Right cardiac atrium (tissue), 5 donors: ENCODE data around the gene SF1. TPM values are rescaled to one million over a fixed set of nuclear protein-coding genes. Genes with fewer than 3 reads are reported as not detected.

Experiments
- ATAC-seq, 2 donors: fragments of 200-7000 bp; cut with Tn5 transposase; one replicate each; pipeline versions ENCODE4 v1.8.0 to v1.9.1; 2020; ENCODE audit warnings: moderate library complexity in 2 of 2, mild to moderate bottlenecking in 1 of 2
- DNase-seq, 3 donors: peaks; one replicate each; pipeline ENCODE4 v3.0.0-alpha.2; 2020
- H3K27ac ChIP-seq: one replicate; pipeline ENCODE4 v1.5.1; 2013; ENCODE audit warnings: mild to moderate bottlenecking, low read length, control low read depth, moderate library complexity
- H3K27me3 ChIP-seq: one replicate; pipeline ENCODE4 v1.6.1; 2013; ENCODE audit not compliant: control insufficient read depth, insufficient read depth
- H3K4me1 ChIP-seq: one replicate; pipeline ENCODE4 v1.6.1; 2013; ENCODE audit warnings: low read length; ENCODE audit not compliant: control insufficient read depth, insufficient read depth
- H3K4me3 ChIP-seq: one replicate; pipeline ENCODE4 v1.5.1; 2013; ENCODE audit warnings: low read length, control low read depth
- H3K9me3 ChIP-seq: one replicate; pipeline ENCODE4 v1.6.1; 2013; ENCODE audit warnings: low read length; ENCODE audit not compliant: control insufficient read depth
- WGBS: extraction: QIAGEN DNeasy Blood & Tissue Kit; methylation state at CpG from one replicate; pipeline ENCODE4 v1.1.7; 2013; 5-methylcytosine and 5-hydroxymethylcytosine counted together
- intact Hi-C, 4 donors: fragments of 100-400 bp; cut with DNase I; formaldehyde crosslinking; loops; one replicate each; pipeline versions ENCODE4 v1.11.0 to v1.14.0; 2022 to 2023
- polyA plus RNA-seq: library from polyadenylated mRNA; stranded (reverse); fragments of 200-250 nt; gene quantifications from one replicate; pipeline ENCODE4 v1.2.3, GENCODE V29; 2013
- total RNA-seq, 4 donors: library from RNA; stranded (reverse); fragmentation: NEBNext Ultra II Directional; extraction: Animal tissue kit (Norgen Biotek cat#: 25700); gene quantifications; one replicate each; pipeline ENCODE4 v1.2.1, GENCODE V29; 2021
- donor health status: healthy with polysubstance abuse.
- donor health status: DM: no; HTN: yes; CAD: no.
- donor health status: DM: no; HTN: no; CAD: no.
- donor health status: DM: no; HTN: yes; CAD: no; lungs with severe emphysema.
- donor health status: DM: yes; HTN: yes; CAD: no.

Gene SF1
- total and polyA plus RNA-seq, 5 donors = 72.8 to 203 (median 195) TPM

DNA sequence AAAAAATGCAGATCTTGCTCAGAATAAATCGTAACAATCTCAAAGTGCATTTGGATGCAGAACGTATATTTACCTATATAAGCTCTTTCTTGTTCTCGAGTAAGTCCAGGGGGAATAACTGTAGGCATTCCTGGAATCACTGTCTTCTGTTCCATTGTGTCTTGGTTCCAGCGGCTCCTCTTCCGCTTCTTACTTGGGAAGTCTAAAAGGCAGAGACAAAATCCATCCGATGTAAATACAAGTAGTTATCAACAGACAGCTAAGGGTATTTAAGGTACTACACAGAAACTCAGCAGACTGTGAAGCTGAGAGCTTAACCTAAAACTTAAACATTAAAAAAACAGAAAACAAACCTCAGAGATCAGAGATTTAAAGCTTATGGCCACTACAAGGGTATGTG is 1.9 kb downstream of the SF1 start:
- Histone ChIP-seq H3K27me3 (no peaks in the 10 kb centered on the region), H3K27ac (no peak overlapping the region), H3K4me1 (peaks cover 3% of the 10 kb centered on the region), H3K4me3 (peak overlapping the region; percentile 98), H3K9me3 (no peaks in the 10 kb centered on the region)
- DNase-seq (no peak), ATAC-seq (no peak)
- intact Hi-C loops = no loop called here
- 52% methylated on average over 6 of the region's 6 CpGs for WGBS

DNA sequence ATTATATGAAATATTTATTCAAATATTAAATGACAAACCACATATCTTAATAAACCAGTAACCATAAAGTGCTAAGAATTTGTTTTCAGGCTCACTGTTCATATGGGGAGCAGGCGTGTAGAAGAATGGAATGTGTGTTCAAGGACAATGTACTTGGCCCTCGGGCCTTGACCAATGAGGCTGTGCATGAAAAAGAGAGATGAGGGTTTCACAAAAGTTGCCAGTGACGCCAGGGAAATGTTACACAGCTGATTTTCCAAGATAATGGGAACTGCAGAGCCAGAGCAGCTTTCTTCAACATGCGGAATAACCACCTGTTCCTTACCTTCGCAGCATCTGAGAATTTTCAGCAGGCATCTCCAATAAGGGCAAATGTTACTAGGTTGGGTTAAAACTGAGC is 4.2 kb downstream of the SF1 start:
- no peak for DNase-seq
- intact Hi-C loops = no loop called here
- ATAC-seq = no peak
- Histone ChIP-seq H3K27ac (no peak overlapping the region), H3K4me3 (no peak overlapping the region), H3K27me3 (no peaks in the 10 kb centered on the region), H3K4me1 (peaks cover 3% of the 10 kb centered on the region), H3K9me3 (no peaks in the 10 kb centered on the region)
- 65% methylated on average over 5 of the region's 5 CpGs for WGBS

DNA sequence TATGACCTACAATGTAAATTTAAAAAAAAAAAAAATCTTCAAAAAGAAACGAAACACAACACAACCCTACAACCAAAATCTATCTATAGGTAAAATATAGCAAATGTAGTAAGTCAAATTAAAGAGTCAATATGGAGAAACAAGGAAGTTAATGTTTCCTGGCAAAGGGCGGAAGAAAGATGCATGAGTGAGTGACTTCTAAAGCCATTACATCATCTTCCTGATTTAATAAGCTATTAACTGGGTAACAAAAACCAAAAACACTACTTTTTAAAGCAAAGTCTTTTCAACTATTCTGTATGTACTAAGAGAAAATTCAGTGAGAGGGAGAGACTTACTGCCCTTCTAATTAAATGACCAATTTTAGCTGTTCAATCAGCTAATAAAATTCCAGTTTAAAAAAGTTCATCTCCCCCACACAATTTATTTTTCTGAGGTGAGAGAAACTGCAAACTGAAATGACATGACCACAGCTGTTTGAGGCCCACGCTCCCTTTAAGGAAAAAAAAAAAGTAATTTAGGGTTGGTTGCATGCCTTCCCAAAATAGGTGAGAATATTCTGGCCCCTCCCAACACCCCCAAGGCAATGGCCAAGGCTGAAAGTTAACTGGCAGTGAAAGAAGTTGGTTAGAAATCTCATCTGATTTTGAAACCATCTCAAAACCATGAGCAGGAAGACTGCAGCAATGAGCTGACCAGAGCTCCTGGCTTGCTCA is 5.9 kb downstream of the SF1 start:
- intact Hi-C loops = no loop called here
- H3K27me3 ChIP-seq = no peaks in the 10 kb centered on the region
- H3K27ac ChIP-seq = no peak overlapping the region
- H3K9me3 ChIP-seq = no peaks in the 10 kb centered on the region
- DNase-seq (no peak), ATAC-seq (no peak)
- H3K4me3 ChIP-seq = no peak overlapping the region
- H3K4me1 ChIP-seq = peaks cover 3% of the 10 kb centered on the region
- WGBS = 54% methylated on average over 3 of the region's 3 CpGs

DNA sequence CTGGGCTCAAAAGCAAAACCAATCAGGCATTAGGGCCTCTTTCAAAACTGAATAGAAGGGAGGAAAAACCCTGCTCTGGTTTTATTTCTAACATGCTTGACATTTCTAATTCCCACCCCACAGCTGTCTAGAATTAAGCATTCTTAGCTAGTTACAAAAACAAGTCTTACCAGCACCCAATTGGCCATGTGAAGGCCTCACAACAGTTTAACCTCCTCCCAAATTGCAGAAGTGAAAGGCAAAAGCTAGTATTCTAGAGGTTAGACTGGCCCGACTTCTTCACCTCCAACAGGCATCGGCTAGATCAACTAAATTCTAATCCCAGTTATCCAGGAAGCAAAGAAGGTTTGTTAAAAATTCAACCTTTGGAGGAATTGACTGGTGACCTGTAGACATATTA is 6.5 kb downstream of the SF1 start:
- Histone ChIP-seq H3K27ac (no peak overlapping the region), H3K4me3 (no peak overlapping the region), H3K27me3 (no peaks in the 10 kb centered on the region), H3K9me3 (no peaks in the 10 kb centered on the region), H3K4me1 (peaks cover 3% of the 10 kb centered on the region)
- WGBS = 72% methylated on average over 2 of the region's 2 CpGs
- ATAC-seq = no peak
- no peak for DNase-seq
- intact Hi-C loops = no loop called here

DNA sequence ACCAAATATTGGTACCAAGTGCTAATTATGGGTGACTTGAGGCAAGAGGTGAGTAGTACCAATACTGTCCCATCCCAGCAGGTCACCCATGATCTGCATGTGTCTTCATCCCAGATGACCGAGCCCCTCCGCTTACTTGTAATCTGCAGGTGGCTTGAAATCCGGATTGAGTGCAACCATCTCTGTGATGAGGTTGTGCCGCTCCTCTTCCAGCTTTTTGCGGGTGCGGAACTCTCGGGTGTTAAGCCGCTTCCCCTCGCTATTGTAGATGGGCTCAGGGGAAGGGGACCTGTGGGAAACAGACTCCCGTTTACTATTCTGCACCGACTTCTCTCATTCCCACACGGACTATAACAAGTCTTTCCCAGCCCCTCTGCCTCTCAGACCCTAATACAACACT is 8.2 kb downstream of the SF1 start:
- Histone ChIP-seq H3K27me3 (no peaks in the 10 kb centered on the region), H3K4me1 (no peaks in the 10 kb centered on the region), H3K27ac (no peak overlapping the region), H3K4me3 (no peak overlapping the region), H3K9me3 (no peaks in the 10 kb centered on the region)
- WGBS = 90% methylated on average over 12 of the region's 12 CpGs
- DNase-seq (no peak), ATAC-seq (no peak)
- intact Hi-C loops = no loop called here

DNA sequence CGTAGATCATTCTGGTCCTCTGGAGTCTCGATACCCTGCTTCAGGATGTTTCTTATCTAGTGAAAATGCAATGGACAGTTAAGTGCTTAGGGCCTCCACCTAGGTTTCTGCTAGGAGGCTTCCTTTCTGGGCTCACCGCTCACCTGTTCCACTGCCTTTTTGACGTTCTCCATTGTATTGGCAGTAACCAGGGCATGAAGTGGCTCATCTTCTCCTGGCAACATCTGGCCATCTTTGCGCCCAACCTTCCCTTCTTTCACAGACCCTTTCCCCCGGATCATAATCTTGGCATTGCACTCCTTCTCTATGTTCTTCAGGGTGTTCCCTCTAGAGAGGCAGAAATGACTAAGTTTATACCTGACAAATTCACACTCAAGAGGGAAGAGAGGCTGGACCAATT is 9.1 kb downstream of the SF1 start:
- Histone ChIP-seq H3K4me3 (no peak overlapping the region), H3K27ac (no peak overlapping the region), H3K9me3 (no peaks in the 10 kb centered on the region), H3K27me3 (no peaks in the 10 kb centered on the region), H3K4me1 (no peaks in the 10 kb centered on the region)
- ATAC-seq = no peak
- DNase-seq = peak in 1 of 3 donors; percentile 4
- 88% methylated on average over 6 of the region's 6 CpGs for WGBS
- intact Hi-C loops = no loop called here

DNA sequence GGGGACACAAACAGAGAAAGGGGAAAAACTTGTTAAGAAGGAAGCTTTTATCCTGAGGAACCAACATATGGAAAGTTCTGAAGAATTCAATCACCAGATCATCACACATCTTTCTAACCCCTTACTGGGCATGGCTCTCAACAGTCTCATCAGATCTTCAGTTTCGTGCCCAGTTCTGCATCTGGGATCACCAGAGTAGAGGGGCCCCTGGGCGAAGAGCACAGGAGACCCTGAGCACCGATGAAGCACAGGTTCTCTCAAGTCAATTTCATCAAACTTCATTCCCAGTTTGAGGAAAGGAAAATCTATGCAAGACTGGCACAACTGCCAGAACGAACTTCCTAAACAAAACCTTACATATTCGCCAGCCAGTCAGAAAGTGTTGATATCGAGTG is 10.0 kb downstream of the SF1 start:
- DNase-seq (peak in 1 of 3 donors; percentile 9), ATAC-seq (no peak)
- 87% methylated on average over 6 of the region's 6 CpGs for WGBS
- H3K4me3 ChIP-seq = no peak overlapping the region
- no peaks in the 10 kb centered on the region for H3K27me3 ChIP-seq
- no peaks in the 10 kb centered on the region for H3K9me3 ChIP-seq
- intact Hi-C loops = no loop called here
- H3K27ac ChIP-seq = no peak overlapping the region
- H3K4me1 ChIP-seq = peaks cover 6% of the 10 kb centered on the region

DNA sequence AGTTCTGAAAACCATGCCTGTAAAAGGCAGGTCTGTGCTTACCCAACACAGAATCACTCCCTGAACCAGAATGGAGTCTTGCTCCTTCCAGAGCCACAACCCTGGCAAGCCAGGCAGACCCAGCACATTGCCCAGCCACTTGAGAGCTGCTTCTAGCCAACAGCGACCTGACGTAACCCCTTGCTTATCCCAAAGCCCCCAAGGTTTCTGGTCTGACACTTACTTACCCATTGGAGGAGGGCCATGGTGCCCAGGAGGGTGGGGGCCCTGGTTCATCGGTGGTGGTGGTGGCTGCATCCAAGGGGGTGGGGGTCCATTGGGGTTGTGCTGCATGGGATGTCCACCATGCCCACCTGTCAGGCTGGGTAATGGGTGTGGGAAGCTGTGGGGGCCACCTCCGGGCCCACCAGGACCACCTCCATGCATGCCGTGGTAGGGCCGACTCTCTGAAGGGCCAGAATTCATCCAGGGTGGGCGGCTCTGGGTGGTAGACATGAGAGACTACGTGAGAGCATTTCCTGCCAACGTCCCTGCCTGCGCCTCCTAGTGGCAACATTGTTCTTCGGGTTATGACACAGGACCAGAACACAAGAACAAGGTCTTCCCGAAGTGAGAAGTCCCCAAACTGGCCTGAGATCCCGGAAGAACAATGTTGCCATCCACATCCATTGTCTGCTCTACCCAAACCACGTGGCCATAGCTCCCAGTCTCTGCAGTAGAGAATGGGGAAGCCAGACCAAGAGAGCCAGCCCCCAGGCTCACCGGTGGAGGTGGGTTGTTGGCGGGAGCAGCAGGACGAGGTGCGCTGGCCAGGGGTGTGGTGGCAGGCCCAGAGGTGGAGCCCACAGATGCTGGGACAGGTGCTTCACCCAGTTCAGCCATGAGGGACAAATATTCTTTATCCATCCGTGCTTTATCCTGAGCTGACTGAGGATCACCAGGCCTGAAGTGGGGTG is 10.7 kb downstream of the SF1 start:
- ATAC-seq (peak in 1 of 2 donors; percentile 9), DNase-seq (peak; percentile 73 to 87 (median 83))
- H3K9me3 ChIP-seq = no peaks in the 10 kb centered on the region
- peaks cover 8% of the 10 kb centered on the region for H3K4me1 ChIP-seq
- no peaks in the 10 kb centered on the region for H3K27me3 ChIP-seq
- intact Hi-C loops = no loop called here
- peak overlapping the region; percentile 3 for H3K27ac ChIP-seq
- WGBS = 50% methylated on average over 19 of the region's 19 CpGs
- H3K4me3 ChIP-seq = no peak overlapping the region

DNA sequence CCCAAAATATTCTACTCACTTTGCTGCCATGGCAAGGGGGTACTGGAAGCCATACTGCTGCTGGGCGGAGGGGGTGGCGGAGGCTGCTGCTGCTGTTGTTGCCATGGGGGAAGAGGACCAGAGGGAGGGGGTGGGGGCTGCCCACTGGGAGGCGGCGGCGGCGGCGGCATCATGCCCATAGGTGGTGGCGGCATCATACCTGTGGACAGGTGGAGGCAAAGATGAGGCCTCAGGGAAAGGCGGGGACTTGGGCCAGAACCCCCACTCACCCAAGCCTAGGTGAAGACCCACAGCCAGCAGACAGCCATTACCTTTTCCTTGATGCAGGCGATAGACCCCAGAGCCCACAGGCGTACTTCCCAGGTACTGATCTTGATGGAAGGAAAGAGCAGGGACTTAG is 11.5 kb downstream of the SF1 start:
- ATAC-seq (no peak), DNase-seq (peak; percentile 17 to 58 (median 45))
- Histone ChIP-seq H3K27me3 (no peaks in the 10 kb centered on the region), H3K27ac (no peak overlapping the region), H3K4me3 (no peak overlapping the region), H3K9me3 (no peaks in the 10 kb centered on the region), H3K4me1 (peaks cover 8% of the 10 kb centered on the region)
- 95% methylated on average over 11 of the region's 11 CpGs for WGBS
- intact Hi-C loops = no loop called here

DNA sequence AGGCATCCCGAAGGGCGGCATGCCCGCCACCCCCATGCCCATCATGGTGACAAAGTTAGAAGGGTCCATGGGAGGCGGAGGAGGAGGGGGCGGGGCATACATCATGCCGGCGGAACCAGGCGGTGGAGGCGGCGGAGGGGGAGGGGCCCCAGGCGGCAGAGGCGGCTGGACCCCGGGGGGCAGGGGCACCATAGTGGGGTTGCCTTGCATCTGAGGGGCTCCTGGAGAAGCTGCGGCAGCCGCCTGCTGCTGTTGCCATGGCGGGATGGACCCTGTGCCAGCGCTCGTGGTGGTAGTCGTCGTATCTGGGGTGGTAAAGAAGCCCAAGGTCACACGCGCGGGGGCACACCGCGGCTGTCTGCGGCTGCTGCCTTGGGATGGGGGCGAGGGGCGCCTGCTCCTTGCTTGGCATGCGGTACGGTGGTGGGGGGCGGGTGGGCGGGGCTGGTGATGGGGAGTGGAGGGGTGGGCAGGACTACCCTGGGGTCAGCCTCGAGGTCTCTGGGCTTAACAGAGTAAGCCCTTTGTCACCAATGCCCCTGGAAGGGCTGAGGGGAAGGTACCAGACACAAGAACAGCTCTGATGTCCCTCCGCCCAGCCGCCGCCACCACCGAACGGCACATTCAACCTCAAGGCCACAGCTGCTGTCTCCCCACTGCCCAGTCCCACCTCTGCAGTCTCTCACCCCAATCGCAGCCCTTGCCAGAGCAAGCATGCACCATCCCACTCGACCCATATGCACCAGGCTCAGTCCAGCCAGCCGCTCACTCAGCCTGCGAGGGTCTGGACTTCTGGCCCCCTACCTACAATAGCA is 12.3 kb downstream of the SF1 start:
- ATAC-seq (no peak), DNase-seq (peak; percentile 21 to 69 (median 55))
- H3K4me1 ChIP-seq = peaks cover 8% of the 10 kb centered on the region
- no peak overlapping the region for H3K27ac ChIP-seq
- H3K27me3 ChIP-seq = no peaks in the 10 kb centered on the region
- H3K9me3 ChIP-seq = no peaks in the 10 kb centered on the region
- 87% methylated on average over 42 of the region's 42 CpGs for WGBS
- intact Hi-C loops = no loop called here
- H3K4me3 ChIP-seq = no peak overlapping the region
